Fibroblast of villous mesenchyme (primary cell): ENCODE results near the gene COL4A2. TPM values are rescaled to one million over a fixed set of nuclear protein-coding genes. Genes with fewer than 3 reads are reported as not detected.

Experiments
- DNase-seq: peaks from one replicate; pipeline ENCODE4 v3.0.0-alpha.2; 2010; ENCODE audit warnings: low read depth
- H3K4me3 ChIP-seq: 2 replicates; pipeline ENCODE4 v1.5.1; 2011; ENCODE audit warnings: low read depth, mild to moderate bottlenecking, low read length
- total RNA-seq: library from RNA; depleted of rRNA; stranded (reverse); fragments of >200 nt; gene quantifications from 2 replicates; pipeline ENCODE4 v1.2.3, GENCODE V29; 2012
- TF ChIP-seq, protein P1 (sequence below): IDR thresholded peaks from 2 replicates; pipeline ENCODE4 v1.5.1; 2012; ENCODE audit warnings: low read depth, mild to moderate bottlenecking, low read length; ENCODE audit not compliant: insufficient read depth

The COL4A2 gene
- total RNA-seq, 1 donor: 756 TPM

DNA sequence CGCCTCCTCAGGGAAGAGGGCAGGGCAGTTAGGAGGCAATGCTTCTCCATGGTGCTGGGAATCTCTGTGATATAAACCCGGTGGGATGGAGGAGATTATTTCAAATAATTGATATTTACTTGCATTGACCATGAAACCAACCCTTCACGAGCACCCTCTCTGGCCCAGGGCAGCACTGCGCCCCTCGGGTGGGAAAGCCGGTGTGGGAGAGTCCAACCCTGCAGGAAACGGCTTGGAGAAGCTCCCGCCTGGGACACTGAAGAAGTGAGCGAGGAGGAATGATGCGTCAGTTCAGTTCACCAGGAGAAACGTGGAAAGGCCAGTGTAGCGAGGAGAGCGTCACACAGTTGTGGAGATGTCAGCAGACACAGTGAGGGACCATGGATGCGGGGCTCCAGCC, 99.9 kb downstream of the COL4A2 start:
- H3K4me3 ChIP-seq: no peak overlapping the region
- TF ChIP-seq, protein P1, sequence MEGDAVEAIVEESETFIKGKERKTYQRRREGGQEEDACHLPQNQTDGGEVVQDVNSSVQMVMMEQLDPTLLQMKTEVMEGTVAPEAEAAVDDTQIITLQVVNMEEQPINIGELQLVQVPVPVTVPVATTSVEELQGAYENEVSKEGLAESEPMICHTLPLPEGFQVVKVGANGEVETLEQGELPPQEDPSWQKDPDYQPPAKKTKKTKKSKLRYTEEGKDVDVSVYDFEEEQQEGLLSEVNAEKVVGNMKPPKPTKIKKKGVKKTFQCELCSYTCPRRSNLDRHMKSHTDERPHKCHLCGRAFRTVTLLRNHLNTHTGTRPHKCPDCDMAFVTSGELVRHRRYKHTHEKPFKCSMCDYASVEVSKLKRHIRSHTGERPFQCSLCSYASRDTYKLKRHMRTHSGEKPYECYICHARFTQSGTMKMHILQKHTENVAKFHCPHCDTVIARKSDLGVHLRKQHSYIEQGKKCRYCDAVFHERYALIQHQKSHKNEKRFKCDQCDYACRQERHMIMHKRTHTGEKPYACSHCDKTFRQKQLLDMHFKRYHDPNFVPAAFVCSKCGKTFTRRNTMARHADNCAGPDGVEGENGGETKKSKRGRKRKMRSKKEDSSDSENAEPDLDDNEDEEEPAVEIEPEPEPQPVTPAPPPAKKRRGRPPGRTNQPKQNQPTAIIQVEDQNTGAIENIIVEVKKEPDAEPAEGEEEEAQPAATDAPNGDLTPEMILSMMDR: no peak
- no peak for DNase-seq

DNA sequence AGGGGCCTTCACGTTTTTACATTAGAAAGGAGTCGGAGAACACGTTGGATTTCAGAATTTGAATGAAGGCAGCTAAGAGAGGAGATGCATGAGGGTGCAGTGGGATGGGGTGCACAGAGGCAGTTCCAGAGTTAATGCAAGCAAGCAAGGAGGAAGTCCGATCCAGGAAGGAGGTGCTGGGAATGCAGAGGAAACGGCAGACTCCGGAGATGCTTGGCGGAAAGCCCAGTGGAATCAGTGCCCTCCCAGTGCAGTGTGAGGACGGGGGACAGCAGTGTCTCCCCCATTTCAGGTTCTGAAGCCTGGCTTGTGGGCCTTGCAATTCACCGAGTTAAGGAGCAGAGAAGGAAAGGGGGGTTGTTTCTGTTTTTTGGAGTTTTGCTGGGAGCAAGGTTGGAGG, 100.4 kb downstream of the COL4A2 start:
- no peak overlapping the region for H3K4me3 ChIP-seq
- DNase-seq: no peak
- TF ChIP-seq, protein P1: no peak

DNA sequence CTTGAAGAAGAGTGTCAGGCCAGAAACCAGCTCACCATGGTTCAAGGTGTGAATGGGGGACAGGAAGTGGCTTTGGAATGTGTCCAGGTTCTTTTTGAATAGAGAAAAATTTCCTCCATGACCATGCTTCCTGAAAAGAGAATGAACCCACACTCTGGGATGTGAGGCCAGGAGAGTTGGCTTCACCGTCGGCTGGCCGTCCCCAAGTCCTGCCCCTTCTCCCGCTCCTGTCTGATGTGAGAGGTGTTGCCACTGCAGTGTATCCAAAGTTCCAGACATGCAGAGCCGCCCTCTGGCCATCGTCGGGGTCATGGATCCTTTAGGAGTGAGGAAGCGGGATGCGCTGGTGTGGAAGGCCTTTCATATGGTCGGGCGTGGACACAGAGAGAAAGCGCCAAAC, 101.2 kb downstream of the COL4A2 start:
- no peak for DNase-seq
- TF ChIP-seq, protein P1: no peak
- no peak overlapping the region for H3K4me3 ChIP-seq

DNA sequence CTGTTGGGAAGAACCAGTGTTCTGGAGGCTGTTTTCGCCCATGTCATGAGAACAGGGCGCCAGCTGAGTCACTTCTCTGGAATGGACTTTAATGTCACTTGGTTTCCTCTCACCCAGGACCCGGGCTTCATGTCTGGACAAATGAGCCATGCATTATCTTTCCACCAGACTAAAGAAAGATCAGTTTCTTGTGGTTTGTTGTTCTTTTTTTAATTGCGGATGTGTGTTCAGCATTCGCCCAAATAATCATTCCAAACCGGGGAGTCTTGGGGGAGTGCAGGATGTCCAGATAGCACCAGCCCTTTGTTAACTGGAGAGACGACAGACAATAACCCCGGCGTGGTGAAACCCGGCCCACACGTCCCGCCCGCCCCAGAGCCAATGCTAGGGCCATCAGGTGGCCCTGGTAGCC, 102.5 kb downstream of the COL4A2 start:
- TF ChIP-seq, protein P1: no peak
- H3K4me3 ChIP-seq: no peak overlapping the region
- peak; percentile 90 for DNase-seq

DNA sequence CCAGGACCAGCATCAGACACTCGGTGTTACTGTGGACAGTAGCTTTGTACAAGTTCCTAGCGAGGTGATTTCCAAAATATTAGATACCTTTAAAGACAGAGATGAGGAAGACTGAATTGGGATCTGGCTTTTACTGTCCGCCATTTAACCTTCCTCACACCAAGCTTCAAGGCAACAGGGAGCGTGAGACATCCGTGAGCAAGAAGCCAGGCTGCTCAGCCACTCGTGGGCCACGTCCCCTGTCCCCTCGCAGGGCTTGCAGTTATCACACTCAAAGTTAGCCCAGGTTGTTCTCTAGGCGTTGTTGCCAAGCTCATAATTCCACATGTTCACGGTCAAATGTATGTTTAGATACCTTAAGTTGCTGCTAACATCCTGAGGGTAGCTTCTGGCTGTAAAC, 102.9 kb downstream of the COL4A2 start:
- H3K4me3 ChIP-seq: no peak overlapping the region
- TF ChIP-seq, protein P1: no peak
- DNase-seq: no peak

DNA sequence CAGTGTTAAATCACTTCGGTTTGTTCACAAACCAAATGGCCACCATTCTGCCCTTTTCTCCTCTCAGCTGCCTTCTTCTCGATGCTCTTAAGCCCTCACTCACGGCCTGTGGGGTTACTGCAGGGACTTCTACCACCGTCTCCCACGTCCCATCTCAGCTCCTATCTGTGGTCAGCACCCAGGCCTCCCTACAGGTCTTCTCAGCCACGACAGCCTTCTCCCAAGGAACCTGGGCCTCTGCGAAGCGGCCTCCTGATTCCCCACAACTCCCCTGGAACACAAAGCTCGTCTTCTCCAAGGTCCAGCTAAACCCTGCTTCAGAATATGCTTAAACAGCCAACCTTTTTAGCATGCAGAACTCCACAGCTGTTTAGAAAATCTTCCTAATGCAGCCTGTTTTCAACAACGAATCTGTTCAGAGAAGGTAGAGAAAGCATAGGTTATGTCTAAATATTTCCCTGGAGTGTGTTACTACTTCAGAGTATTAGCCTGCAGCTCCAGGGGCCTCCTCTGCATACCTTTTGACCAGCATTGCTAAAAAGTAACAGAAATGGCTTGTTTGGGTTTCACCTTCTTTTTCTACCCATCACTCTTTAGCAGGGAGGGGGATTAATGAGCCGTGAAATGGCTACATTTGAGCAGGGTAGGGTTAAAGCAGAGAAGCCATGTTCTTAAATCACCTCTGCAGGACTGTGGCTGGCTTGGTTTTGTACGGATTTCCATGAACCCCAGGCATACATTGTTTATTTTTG, 104.0 kb downstream of the COL4A2 start:
- DNase-seq: no peak
- TF ChIP-seq, protein P1: no peak
- H3K4me3 ChIP-seq: no peak overlapping the region

DNA sequence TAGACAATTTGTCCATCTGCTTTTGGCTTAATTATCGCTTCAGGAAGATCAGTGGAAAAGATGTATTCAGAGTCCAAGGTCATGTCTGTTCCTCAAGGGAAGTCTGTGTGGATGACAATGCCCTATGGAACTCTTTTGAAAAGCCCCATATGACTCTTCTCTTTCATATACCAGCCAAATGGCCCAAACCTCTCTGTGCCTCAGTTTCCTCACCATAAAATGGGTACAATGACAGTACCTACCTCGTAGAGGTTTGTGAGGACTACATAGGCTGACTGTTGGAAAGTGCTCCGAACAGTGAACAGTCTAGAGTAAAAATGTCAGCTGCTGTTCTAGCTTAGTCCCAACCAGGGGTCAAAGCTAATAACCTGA, 104.6 kb downstream of the COL4A2 start:
- TF ChIP-seq, protein P1: no peak

More for the DNA sequence above, 104.6 kb downstream of the COL4A2 start:
- no peak for DNase-seq
- H3K4me3 ChIP-seq: no peak overlapping the region
